Keratinocyte (primary cell): ENCODE results near the gene PLA2G15. TPM values are rescaled to one million over a fixed set of nuclear protein-coding genes. Genes with fewer than 3 reads are reported as not detected.

Experiments
- DNase-seq: peaks from one replicate; pipeline ENCODE4 v3.0.0-alpha.2; 2011; ENCODE audit warnings: low read depth, missing footprints, low spot score
- FAIRE-seq: peaks from 2 replicates; lab custom pipeline; 2011; peaks lifted over from hg19 to GRCh38; lab: Jason Lieb, UNC
- H2AFZ ChIP-seq: 2 replicates; pipeline ENCODE4 v1.6.0; 2012; ENCODE audit warnings: low read length, control low read depth, inconsistent platforms; ENCODE audit not compliant: control insufficient read depth
- H3K27ac ChIP-seq: 2 replicates; pipeline ENCODE4 v1.5.1; 2011; ENCODE audit warnings: low read length; ENCODE audit not compliant: control insufficient read depth, insufficient read depth
- H3K27me3 ChIP-seq: 3 replicates; pipeline ENCODE4 v1.6.0; 2011; ENCODE audit warnings: low read length; ENCODE audit not compliant: control insufficient read depth, insufficient read depth; ENCODE audit errors: extremely low read depth
- H3K36me3 ChIP-seq, 2 experiments: 2 replicates in 1 of 2; 3 replicates in 1 of 2; pipeline ENCODE4 v1.5.1; 2011; ENCODE audit warnings: low read length in 2 of 2, mild to moderate bottlenecking in 1 of 2; ENCODE audit not compliant: control insufficient read depth in 2 of 2, insufficient read depth in 2 of 2; ENCODE audit errors: extremely low read depth in 1 of 2
- H3K4me1 ChIP-seq: 3 replicates; pipeline ENCODE4 v1.5.1; 2011; ENCODE audit warnings: low read length; ENCODE audit not compliant: control insufficient read depth, insufficient read depth; ENCODE audit errors: extremely low read depth
- H3K4me2 ChIP-seq: 3 replicates; pipeline ENCODE4 v1.6.0; 2011; ENCODE audit warnings: low read depth, low read length; ENCODE audit not compliant: control insufficient read depth, insufficient read depth; ENCODE audit errors: extremely low read depth
- H3K4me3 ChIP-seq, 3 experiments: fragments of 200-600 bp in 1 of 3; sonication (generic) in 1 of 3; 2 replicates in 2 of 3; 3 replicates in 1 of 3; pipeline ENCODE4 v1.5.1; 2011 to 2016; ENCODE audit warnings: low read length in 3 of 3, mild to moderate bottlenecking in 3 of 3, control low read depth in 2 of 3, inconsistent platforms in 1 of 3, low read depth in 1 of 3, mixed read lengths in 1 of 3, mixed run types in 1 of 3, moderate library complexity in 1 of 3; ENCODE audit not compliant: control insufficient read depth in 2 of 3, insufficient read depth in 2 of 3; ENCODE audit errors: extremely low read depth in 1 of 3
- H3K79me2 ChIP-seq: 2 replicates; pipeline ENCODE4 v1.6.0; 2012; ENCODE audit warnings: low read length; ENCODE audit not compliant: control insufficient read depth, insufficient read depth
- H3K9ac ChIP-seq: 3 replicates; pipeline ENCODE4 v1.6.0; 2011; ENCODE audit warnings: low read length; ENCODE audit not compliant: control insufficient read depth, insufficient read depth; ENCODE audit errors: extremely low read depth
- H3K9me1 ChIP-seq: 3 replicates; pipeline ENCODE4 v1.6.0; 2011; ENCODE audit warnings: low read length; ENCODE audit not compliant: control insufficient read depth, insufficient read depth; ENCODE audit errors: extremely low read depth
- H3K9me3 ChIP-seq: 2 replicates; pipeline ENCODE4 v1.5.1; 2012; ENCODE audit warnings: low read depth, low read length; ENCODE audit not compliant: control insufficient read depth
- H4K20me1 ChIP-seq: 3 replicates; pipeline ENCODE4 v1.6.0; 2011; ENCODE audit warnings: low read length; ENCODE audit not compliant: control insufficient read depth, insufficient read depth; ENCODE audit errors: extremely low read depth
- CTCF ChIP-seq, 3 experiments: IDR thresholded peaks in 1 of 3; conservative IDR thresholded peaks in 1 of 3; optimal IDR thresholded peaks in 1 of 3; 2 replicates in 2 of 3; 3 replicates in 1 of 3; pipeline versions ENCODE3 to v1.5.1; 2011; ENCODE audit warnings: low read length in 3 of 3, mild to moderate bottlenecking in 3 of 3, moderate library complexity in 2 of 3, control low read depth in 1 of 3, inconsistent platforms in 1 of 3; ENCODE audit not compliant: insufficient read depth in 2 of 3; ENCODE audit errors: extremely low read depth in 1 of 3
- EZH2 ChIP-seq: IDR thresholded peaks from one replicate; pipeline ENCODE4 v1.6.1; 2012; ENCODE audit warnings: inconsistent platforms, mild to moderate bottlenecking, low read length, moderate library complexity
- dilution Hi-C: fragments of 300-500 bp; cut with MboI; formaldehyde crosslinking; loops from one replicate; pipeline ENCODE4 v1.7.0; 2020; ENCODE audit warnings: low sequenced_read_pairs; ENCODE audit not compliant: extremely low pct_ligation_motif_present
- polyA plus RNA-seq, 5 experiments: library from polyadenylated mRNA; depleted of rRNA in 3 of 5; stranded (reverse) in 3 of 5; stranded (forward) in 1 of 5; unstranded in 1 of 5; fragments of >200 nt; gene quantifications; 1 replicate in 1 of 5; 2 replicates in 3 of 5; 3 replicates in 1 of 5; pipeline versions ENCODE4 v1.2.1 to v1.2.3, GENCODE V29; 2011 to 2012; ENCODE audit warnings: missing spikeins in 2 of 5, low read depth in 1 of 5, low replicate concordance in 1 of 5

The PLA2G15 gene
- polyA plus RNA-seq, 1 donor (not counting 4 experiments of a cell fraction or from before 2014, with no cell fraction given): 9.2 TPM

DNA sequence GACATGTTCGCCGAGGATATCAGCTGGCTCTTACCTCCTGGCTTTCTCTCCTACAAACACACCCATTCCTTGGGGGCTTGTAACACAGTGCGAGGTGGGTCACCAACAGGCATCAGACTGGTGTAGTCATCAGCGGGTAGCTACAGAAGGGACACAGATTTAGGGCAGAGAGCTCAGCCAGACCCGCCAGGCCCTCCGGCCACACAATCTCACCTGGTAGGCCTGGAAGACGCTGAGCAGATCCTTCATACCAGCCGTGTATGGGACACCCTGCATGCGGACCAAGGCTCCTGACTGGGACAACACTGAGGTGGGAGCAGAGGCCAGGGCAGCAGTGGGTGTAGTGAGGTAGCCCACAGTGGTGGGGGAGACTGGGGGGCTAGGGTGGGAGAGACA lies 15.0 kb upstream of the PLA2G15 start:
- H3K4me1 ChIP-seq: peaks cover 15% of the 10 kb centered on the region
- FAIRE-seq: no peak

GRCh38 chr16:68230956-68231355 lies 14.2 kb upstream of the PLA2G15 start:
- FAIRE-seq: no peak

More for the DNA sequence above, 15.0 kb upstream of the PLA2G15 start:
- dilution Hi-C loops: no loop called here
- Histone ChIP-seq H3K36me3 (peaks cover 37 to 66% of the 10 kb centered on the region in 2 experiments), H3K79me2 (peaks cover 26% of the 10 kb centered on the region), H3K27ac (no peak overlapping the region), H3K27me3 (no peaks in the 10 kb centered on the region), H3K4me3 (no peak overlapping the region), H3K9me1 (peaks cover 3% of the 10 kb centered on the region), H3K9ac (no peak overlapping the region), H3K4me2 (no peak overlapping the region), H2AFZ (no peak overlapping the region), H3K9me3 (no peaks in the 10 kb centered on the region), H4K20me1 (peaks cover 23% of the 10 kb centered on the region)
- DNase-seq: no peak
- TF ChIP-seq EZH2: no peak
- no peak for TF ChIP-seq CTCF (optimal IDR thresholded peaks at IDR 0.05 in 1 of 3, IDR thresholded peaks at IDR 0.05 in 1 of 3, conservative IDR thresholded peaks at IDR 0.05 in 1 of 3; ENCODE audit: extremely low read depth in 1 of 3, insufficient read depth in 2 of 3, low read length in 3 of 3)

More at GRCh38 chr16:68230956-68231355, 14.2 kb upstream of the PLA2G15 start:
- H2AFZ ChIP-seq: no peak overlapping the region
- TF ChIP-seq CTCF (optimal IDR thresholded peaks at IDR 0.05 in 1 of 3, IDR thresholded peaks at IDR 0.05 in 1 of 3, conservative IDR thresholded peaks at IDR 0.05 in 1 of 3; ENCODE audit: extremely low read depth in 1 of 3, insufficient read depth in 2 of 3, low read length in 3 of 3): no peak
- no peak for TF ChIP-seq EZH2
- H3K4me1 ChIP-seq: peaks cover 15% of the 10 kb centered on the region
- no peaks in the 10 kb centered on the region for H3K27me3 ChIP-seq
- H4K20me1 ChIP-seq: peaks cover 23% of the 10 kb centered on the region
- H3K9me3 ChIP-seq: no peaks in the 10 kb centered on the region
- DNase-seq: no peak
- no peak overlapping the region for H3K27ac ChIP-seq
- H3K79me2 ChIP-seq: peaks cover 32% of the 10 kb centered on the region
- dilution Hi-C loops: no loop called here
- H3K4me2 ChIP-seq: no peak overlapping the region
- peaks cover 3% of the 10 kb centered on the region for H3K9me1 ChIP-seq
- peaks cover 37 to 66% of the 10 kb centered on the region in 2 experiments for H3K36me3 ChIP-seq
- no peak overlapping the region for H3K4me3 ChIP-seq
- H3K9ac ChIP-seq: no peak overlapping the region
